GM19351 (cell line): Measurements from ENCODE around the gene LRRC36.

Source experiments
- ATAC-seq: cut with Tn5 transposase; IDR thresholded peaks from one replicate; pipeline ENCODE4 v1.9.1; 2021; ENCODE audit warnings: mild to moderate bottlenecking, moderate library complexity; ENCODE audit not compliant: unreplicated experiment

Gene LRRC36

DNA sequence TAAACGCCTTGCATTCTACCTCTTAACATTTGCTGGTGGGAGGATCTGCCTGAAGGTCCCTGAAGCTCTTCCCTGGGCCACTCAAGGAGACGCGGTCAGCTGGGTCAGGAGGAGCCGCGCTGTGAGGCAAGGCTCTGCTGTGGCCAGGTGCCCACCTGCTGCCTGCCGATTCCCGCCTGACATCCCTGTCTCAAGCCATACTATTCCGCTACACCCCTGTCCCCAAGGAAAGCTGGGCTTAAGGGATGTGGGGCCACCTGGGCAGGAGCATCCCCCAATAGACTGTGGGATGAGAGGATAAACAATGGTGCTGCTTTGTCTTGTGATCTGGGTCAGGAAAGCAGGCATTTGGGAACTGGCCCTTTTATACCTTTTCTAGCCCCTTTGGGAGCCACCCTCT is 61.6 kb downstream of the LRRC36 start:
- no peak for ATAC-seq

GRCh38 chr16:67388591-67388990 is 62.0 kb downstream of the LRRC36 start:
- ATAC-seq: no peak

- no peak for ATAC-seq
Measured at GRCh38 chr16:67389911-67390815, 63.5 kb downstream of the LRRC36 start.

DNA sequence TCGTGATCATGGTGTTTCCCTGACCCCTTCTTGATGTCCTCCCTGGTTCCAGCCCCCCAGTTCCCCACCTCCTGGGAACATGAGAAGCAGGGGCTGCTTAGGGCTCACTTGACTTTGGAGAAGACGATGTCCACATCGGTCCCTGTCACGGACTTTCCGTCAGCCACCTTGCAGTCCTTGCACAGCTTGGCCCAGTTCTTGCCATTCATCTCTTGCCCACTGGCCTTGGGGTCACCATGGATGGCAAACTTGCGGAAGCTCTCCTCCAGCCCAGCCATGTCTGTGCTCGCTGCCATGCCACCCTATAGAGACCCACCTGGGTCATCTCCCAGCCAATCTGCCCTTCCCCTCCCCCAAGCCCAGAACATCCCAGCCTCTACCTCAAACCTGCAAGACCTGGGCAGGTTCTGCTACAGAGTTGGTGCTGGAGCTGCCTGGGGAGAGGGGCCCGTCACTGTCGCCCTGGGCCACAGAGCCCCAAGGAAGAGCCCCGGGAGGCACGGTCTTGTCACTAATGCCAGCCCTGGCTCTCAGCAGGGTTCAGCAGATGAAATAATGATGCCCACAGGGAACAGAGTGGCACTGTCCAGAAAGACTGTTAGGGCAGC is 64.3 kb downstream of the LRRC36 start:
- ATAC-seq: no peak

DNA sequence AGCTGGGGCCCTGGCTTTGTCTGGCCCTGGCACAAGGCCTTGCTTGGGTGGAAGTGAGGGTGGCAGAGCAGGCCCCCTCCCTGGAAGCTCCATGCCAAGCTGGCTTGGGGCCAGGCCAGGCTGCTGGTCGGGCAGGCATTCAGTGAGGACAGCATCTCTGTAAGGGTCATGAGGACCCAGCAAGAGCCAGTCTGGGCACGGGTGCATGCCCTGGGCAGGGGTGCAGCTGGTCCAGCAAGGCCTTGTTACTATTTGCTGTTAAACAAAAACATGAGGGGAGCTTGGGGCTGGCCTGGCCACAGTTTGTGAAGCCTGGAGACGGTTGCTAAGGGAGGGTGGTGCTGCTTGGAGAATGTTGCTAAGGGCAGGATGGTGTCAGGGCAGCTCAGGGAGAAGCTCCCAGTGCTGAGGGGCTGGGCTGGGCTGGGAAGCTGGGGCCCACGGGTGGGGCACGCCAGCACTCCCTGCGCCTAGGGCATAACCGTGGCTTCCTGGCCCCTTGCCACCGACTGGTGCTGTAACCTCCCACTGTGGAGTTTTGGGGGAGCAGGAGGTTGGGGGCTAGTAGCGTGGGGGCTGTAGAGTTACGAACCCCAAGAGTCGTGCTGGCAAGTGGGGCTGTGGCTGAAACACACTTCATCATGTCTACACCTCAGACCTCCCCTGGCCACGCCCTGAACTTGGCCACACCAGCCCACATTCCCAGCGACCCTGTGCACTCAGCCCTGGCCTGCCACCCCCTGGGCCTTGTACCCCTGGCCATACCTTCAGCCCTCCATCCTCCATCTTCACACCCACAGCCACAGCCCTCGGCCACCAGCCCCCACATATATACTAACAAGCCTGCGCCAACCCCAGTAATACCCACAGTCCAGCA is 65.0 kb downstream of the LRRC36 start:
- no peak for ATAC-seq

- ATAC-seq: no peak
Measured at GRCh38 chr16:67392301-67393059, 65.9 kb downstream of the LRRC36 start.

DNA sequence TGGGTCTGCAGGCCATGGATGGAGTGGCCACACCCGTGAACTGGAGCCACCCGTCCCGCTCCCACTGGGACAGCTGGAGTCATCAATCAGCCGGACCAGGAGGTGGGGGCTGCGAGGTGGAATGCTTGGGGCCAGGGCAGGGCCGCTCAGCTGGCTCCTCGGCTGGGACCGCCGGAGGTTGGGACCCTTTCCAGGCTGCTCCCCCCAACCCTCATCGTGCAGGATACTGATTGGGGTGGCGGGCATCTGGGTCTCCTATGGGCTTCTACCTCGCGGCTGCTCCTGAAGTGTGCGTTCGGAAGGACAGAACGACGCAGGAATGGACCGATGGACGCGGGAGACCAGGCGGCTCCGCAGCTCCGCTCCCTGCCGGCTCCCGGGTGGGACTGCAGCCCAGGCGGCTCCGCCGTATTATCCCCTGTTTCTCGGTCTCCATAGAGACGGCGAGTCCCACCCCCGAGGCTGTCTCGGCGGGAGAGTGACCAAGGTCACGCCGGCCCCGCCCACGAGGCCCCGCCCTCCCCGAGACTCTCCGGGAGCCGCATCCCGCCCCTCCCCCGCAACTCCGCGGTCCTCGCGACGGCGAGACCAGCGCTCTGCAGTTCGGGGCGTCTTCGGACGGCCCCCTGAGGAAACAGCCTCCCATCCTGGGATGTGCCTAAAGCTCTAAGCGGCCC is 66.6 kb downstream of the LRRC36 start, which contains the start of gene TPPP3:
TPPP3 (minus strand) TSS at position 388 of the 677 bp plus-strand sequence. CDS start 2,387 bp downstream, outside the sequence.
- no peak for ATAC-seq

GRCh38 chr16:67393788-67394154 is 67.2 kb downstream of the LRRC36 start:
- no peak for ATAC-seq

- no peak for ATAC-seq
Measured at GRCh38 chr16:67394155-67395104, 67.8 kb downstream of the LRRC36 start.

DNA sequence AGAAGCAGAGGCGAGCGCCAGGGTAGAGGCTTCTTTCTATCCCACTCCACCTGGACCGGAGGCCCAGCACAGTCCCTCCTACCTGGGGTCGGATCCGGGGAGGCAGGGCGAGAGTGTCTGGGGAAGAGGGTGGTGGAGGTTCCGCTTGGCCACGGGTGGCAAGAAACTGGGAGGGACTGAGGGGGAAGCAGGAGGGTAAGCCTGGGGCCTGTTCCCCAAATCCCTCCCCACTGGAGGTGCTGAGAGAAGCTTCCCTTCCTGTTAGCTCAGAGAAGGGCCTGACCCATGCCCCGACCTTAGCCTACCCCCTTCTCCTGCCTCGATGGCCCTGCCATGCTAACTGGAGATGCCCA is 68.5 kb downstream of the LRRC36 start:
- no peak for ATAC-seq

DNA sequence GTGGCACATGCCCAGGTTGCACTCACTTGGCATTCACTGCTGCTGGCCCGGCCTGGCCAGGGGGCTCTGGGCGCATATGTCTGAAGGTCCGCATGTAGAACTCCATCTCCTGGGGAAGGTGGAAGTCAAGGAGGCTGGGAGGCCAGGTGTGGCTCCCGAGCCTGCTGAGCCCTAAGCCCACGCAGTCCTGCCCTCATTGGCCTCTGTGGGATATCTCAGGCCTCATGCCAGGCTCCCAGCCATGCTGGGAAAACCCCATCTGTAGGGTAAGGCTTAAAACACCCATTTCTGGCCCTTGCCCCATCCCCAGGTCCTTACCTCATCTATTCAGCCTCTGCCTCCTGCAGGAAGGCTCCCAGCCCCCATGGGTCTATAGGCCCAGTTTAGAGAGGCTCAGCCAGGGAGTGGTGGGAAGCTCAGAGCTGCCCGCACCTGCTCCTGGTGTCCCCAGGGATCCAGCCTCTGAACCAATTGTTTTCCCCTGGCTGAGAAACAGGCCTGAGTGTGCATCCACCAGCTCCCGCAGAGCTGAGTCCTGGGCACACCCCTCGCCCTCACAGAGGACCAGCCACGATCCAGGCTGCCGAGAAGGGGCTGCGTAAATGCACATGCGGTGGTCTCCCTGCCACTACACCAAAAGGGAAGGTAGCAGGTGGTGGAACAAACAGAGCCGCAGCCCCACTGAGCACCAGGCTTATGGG is 69.0 kb downstream of the LRRC36 start:
- no peak for ATAC-seq

DNA sequence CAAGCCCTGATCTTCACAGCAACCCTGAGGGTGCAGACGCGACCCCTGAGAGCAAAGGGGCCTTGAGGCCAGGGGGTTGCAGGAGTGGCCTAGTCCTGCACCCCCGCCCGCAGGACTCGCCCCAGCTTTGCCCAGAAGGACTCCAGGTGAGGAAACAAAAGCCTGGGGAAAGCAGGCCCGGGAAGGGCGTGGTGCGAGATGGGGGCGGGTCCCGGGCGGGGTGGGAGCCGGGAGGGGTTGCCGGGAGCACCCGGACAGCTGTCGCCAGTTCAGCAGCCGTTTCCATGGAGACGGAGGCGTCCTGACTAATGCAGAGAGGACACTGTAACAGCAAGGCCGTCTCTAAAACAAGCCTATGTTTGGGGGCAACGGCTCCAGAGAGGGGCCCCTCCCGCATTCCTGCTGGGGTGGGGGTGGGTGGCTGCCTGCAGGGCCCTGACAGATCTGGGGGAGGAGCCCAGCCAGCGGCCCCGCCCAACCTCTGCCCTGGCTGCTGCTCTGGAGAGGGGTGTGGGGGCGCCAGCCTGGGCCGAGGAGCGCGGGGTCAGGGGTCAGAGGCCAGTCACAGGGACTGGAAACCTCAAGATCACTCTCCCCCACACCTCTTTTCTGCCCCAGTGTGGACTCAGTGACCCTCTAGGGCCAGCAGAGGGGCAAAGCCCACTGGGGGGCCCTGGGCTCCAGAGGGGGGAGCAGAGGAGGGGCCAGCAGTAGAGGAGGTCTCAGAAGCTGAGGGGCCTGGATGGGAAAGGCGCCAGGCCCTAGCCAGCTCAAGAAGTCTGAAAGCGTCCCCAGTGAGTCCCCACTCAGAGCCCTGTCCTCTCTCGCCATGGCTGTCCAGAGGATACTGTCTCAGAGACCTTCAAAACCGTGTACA is 69.8 kb downstream of the LRRC36 start:
- no peak for ATAC-seq

GRCh38 chr16:67397036-67397801 is 70.6 kb downstream of the LRRC36 start:
- no peak for ATAC-seq

GRCh38 chr16:67397812-67398545 is 71.4 kb downstream of the LRRC36 start:
- ATAC-seq: no peak

GRCh38 chr16:67398546-67399217 is 72.1 kb downstream of the LRRC36 start:
- ATAC-seq: no peak
